SK-N-MC (cell line): ENCODE results near the gene DCDC2C.
A peak's percentile ranks its signal among the peaks of the same experiment; 100 is the strongest.

ENCODE experiments used
- DNase-seq: peaks from one replicate; pipeline ENCODE4 v3.0.0-alpha.2; 2011; ENCODE audit warnings: low read depth, low spot score
- H3K27ac ChIP-seq: fragments of 200-600 bp; sonication (generic); 2 replicates; pipeline ENCODE4 v1.5.1; 2016; ENCODE audit warnings: mixed run types
- H3K36me3 ChIP-seq: fragments of 200-600 bp; sonication (generic); 2 replicates; pipeline ENCODE4 v1.6.1; 2017; ENCODE audit warnings: antibody characterized with exemption, low read length, mixed read lengths; ENCODE audit not compliant: insufficient read depth
- H3K4me3 ChIP-seq: fragments of 200-600 bp; sonication (generic); 2 replicates; pipeline ENCODE4 v1.5.1; 2016
- H3K9ac ChIP-seq: fragments of 200-600 bp; sonication (generic); 2 replicates; pipeline ENCODE4 v1.8.0; 2017; ENCODE audit warnings: mixed run types, mixed read lengths; ENCODE audit not compliant: insufficient read length
- H3K9me3 ChIP-seq: fragments of 200-600 bp; sonication (generic); 2 replicates; pipeline ENCODE4 v1.6.1; 2017; ENCODE audit warnings: low read depth, mild to moderate bottlenecking, antibody characterized with exemption, low read length, moderate library complexity, mixed read lengths
- EZH2 ChIP-seq: fragments of 200-600 bp; sonication (generic); IDR thresholded peaks from one replicate; pipeline ENCODE4 v1.6.1; 2017; ENCODE audit warnings: antibody characterized with exemption
- FOXP2 ChIP-seq: optimal IDR thresholded peaks from 2 replicates; pipeline ENCODE3; 2011; ENCODE audit warnings: mild to moderate bottlenecking, moderate library complexity; ENCODE audit not compliant: insufficient read depth; ENCODE audit errors: extremely low read length, control extremely low read depth
- POLR2AphosphoS5 ChIP-seq: IDR thresholded peaks from 2 replicates; pipeline ENCODE4 v1.6.1; 2012; ENCODE audit warnings: mild to moderate bottlenecking, low read depth, low read length, borderline replicate concordance

Gene DCDC2C

DNA sequence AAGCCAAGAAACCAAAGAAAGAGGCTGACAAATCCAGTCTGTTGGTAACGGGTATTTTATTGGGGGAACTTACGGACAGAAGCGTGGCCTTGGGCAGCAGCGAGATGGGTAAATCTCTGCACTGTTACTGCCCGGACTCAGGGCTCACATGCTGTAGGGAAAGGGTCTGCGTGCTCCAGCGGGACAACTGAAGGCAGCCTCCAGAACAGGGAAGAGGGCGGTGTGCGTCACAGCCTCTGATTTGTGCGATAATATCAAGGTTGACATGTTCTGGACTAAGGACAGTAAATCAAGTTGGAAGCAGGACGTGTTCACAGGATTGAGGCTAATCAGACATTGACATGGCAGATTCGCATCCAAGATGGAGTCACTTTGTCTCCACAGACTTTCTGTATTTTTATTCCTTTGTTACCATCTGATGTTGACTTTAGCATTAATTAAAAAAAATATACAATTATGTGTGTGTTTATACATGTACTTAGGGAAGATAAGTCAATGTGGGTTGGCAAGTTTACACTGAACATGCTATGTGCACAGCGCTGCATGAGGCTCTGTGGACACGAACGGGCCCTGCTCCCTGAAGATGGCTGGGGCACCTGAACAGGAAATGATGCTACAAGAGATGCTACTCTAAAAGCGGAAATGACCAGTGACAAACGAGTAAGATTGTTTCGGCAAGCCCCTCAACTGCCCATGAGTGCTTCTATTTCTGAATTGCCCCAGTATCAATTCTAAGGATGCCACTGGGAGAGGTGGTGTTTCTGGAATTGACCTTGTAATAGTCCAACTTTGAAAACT, 22.6 kb upstream of the DCDC2C start:
- Histone ChIP-seq H3K9me3 (no peaks in the 10 kb centered on the region), H3K36me3 (no peaks in the 10 kb centered on the region), H3K4me3 (no peak overlapping the region), H3K27ac (no peak overlapping the region), H3K9ac (no peak overlapping the region)
- TF ChIP-seq EZH2: no peak
- no peak for TF ChIP-seq FOXP2
- TF ChIP-seq POLR2AphosphoS5: no peak
- DNase-seq: no peak

DNA sequence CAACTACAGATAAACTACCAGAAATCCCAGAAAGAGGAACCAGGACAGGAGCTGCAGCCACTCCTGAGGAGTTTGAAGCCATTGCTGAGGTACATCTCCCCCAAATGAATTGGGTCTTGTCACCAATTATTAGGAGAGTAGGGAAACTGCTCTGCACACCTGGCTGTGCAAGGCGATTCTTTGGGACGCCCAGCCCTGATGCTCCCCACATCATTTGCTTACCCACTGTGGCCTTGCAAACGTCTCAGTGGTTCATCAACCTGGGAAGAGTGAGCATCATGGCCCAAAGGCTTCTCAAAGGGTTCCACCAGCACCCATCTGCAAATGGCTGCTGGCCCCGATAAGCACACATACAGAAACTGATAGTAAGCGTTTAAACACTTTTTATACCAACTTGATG, 21.8 kb upstream of the DCDC2C start:
- no peak for DNase-seq
- no peak for TF ChIP-seq POLR2AphosphoS5
- no peak for TF ChIP-seq EZH2
- no peak for TF ChIP-seq FOXP2

DNA sequence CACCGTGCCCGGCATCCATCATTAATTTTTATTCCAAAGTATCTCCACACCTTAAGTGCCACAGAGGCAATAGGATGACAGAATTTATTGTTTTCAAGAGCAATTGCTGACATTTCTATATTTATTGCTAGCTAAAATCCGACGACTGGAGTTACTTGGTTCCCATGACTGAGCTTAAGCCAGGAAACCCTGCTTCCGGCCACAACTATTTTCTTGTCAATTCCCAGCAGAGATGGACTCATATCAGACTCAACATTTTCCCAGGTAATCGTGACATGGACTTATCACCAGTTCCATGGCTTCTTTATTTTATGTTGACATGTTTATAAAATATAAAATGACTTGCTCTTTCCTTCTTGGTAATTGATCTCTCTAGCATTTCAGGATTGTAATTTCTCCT, 20.6 kb upstream of the DCDC2C start:
- H3K36me3 ChIP-seq: no peaks in the 10 kb centered on the region
- H3K9me3 ChIP-seq: no peaks in the 10 kb centered on the region
- TF ChIP-seq POLR2AphosphoS5 (no peak), EZH2 (no peak), FOXP2 (no peak)
- no peak overlapping the region for H3K9ac ChIP-seq
- no peak overlapping the region for H3K27ac ChIP-seq
- DNase-seq: no peak
- H3K4me3 ChIP-seq: no peak overlapping the region

More for the DNA sequence above, 21.8 kb upstream of the DCDC2C start:
- Histone ChIP-seq H3K27ac (no peak overlapping the region), H3K9ac (no peak overlapping the region), H3K36me3 (no peaks in the 10 kb centered on the region), H3K9me3 (no peaks in the 10 kb centered on the region), H3K4me3 (no peak overlapping the region)

DNA sequence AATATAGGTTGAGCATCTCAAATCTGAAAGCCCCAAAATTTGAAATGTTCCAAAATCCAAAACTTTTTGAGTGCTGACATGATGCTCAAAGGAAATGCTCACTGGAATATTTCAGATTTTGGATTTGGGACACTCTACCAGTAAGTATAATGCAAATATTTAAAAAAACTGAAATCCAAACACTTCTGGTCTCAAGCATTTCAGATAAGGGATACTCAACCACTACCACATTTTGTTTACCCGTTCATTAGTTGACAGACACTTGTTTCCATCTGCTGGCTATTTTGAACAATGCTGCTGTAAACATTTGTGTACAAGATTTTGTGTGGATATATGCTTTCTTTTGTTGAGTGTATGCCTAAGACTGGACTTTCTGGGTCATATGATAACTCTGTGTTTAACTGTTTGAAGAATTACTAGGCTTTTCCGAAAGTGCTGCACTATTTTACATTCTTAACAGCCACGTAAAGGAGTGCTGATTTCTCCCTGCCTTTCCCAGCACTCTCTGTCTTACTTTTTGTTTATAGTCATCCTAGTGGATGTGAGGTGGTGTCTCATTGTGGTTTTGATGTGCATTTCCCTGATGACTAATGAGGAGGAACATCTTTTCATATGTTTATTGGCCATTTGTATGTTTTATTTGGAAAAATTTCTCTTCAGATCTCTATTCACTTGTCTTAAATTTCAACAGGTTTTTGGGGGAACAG, 19.5 kb upstream of the DCDC2C start:
- Histone ChIP-seq H3K9ac (no peak overlapping the region), H3K9me3 (no peaks in the 10 kb centered on the region), H3K27ac (no peak overlapping the region), H3K4me3 (no peak overlapping the region), H3K36me3 (no peaks in the 10 kb centered on the region)
- TF ChIP-seq EZH2 (no peak), POLR2AphosphoS5 (no peak), FOXP2 (no peak)
- no peak for DNase-seq

DNA sequence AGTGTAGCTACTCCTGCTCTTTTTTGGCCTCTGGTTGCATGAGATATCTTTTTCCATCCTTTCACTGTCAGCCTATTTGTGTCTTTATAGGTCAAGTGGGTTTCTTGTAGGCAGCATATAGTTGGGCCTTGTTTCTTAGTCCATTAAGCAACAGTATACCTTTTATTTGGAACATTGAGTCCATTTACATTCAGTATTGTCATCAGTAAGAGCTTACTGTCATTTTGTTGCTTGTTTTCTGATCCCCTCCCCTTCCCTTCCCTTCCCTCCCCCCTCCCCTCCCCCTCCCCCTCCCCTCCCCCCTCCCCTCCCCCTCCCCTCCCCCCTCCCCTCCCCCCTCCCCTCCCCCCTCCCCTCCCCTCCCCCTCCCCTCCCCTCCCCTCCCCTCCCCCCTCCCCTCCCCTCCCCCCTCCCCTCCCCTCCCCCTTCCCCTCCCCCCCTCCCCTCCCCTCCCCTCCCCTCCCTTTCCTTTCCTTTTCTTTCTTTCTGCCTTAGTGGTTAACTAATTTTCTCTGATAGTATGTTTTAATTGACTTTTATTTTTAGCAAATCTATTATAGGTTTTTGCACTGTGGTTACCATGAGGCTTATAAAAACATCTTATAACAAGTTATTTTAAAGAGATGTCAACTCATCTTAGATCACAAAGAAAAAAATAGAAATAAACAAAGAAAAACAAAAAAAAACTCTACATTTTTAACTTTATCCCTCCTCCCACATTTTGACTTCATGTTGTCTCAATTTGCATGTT, 13.2 kb upstream of the DCDC2C start:
- no peak for DNase-seq
- no peak for TF ChIP-seq EZH2
- TF ChIP-seq FOXP2: no peak
- TF ChIP-seq POLR2AphosphoS5: no peak
- Histone ChIP-seq H3K4me3 (no peak overlapping the region), H3K36me3 (no peaks in the 10 kb centered on the region), H3K9ac (no peak overlapping the region), H3K9me3 (peaks cover 5% of the 10 kb centered on the region; the same call in 1 of the 2 replicates), H3K27ac (no peak overlapping the region)

DNA sequence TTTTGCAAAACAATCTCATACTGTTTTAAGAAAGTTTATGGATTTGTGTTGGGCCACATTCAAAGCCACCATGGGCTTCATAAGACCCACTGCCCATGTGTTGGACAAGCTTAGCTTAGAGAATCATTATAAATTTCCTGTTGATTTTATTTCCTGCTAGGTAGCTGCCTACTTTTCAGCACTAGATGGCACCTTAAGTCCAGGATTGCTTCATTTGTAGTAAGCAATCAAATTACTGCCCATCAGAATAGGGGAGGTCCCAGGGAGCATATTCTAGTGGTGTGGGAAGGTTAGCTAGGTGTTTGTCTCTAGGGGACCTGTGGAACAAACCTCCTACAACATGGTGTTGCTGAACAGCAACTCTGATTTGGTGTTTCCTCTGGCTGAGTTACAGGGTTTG, 11.0 kb upstream of the DCDC2C start:
- Histone ChIP-seq H3K27ac (no peak overlapping the region), H3K36me3 (no peaks in the 10 kb centered on the region), H3K4me3 (no peak overlapping the region), H3K9me3 (peaks cover 5% of the 10 kb centered on the region; the same call in 1 of the 2 replicates), H3K9ac (no peak overlapping the region)
- TF ChIP-seq POLR2AphosphoS5: no peak
- TF ChIP-seq EZH2: no peak
- TF ChIP-seq FOXP2: no peak
- peak; percentile 14 for DNase-seq

DNA sequence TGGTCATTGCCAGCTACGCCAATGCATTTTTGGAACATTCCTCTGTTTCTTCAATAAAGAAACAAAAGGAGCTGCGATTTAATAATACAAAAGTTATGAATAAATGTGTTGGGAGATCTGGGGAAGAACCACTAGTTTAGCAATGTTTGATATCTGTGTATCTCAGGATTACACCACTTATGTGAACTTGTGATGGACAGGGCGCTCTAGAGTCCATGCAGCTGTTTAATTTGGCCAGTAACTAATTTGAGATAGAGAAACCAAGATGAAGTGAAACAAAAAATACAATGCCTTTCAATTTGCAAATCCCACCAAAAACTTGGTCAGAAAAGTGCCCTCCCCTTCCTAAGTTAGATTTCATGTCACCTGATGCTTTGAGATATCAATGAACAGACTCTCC, 6.8 kb upstream of the DCDC2C start:
- no peak overlapping the region for H3K9ac ChIP-seq
- H3K27ac ChIP-seq: no peak overlapping the region
- TF ChIP-seq EZH2 (no peak), POLR2AphosphoS5 (no peak), FOXP2 (no peak)
- no peaks in the 10 kb centered on the region for H3K36me3 ChIP-seq
- no peak for DNase-seq
- no peaks in the 10 kb centered on the region for H3K9me3 ChIP-seq
- no peak overlapping the region for H3K4me3 ChIP-seq

DNA sequence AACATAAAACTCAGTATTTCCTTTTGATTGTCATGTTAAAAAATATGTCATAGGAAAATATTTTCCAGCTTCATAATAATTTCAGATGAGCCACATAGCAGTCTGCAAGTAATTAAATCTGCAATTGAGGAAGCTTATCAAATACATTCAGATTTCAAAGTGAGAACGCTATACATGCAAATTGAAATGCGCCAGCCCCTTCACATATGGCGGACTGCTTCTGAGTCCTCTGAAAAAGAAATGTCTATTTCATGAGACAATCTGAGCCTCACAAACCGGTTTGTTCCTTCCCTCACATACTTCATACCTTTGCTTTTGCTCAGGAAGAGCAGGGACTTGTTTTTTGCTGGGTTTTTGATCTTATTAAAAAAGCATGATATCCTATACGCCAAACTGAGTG, 2.3 kb upstream of the DCDC2C start:
- no peak overlapping the region for H3K4me3 ChIP-seq
- H3K9ac ChIP-seq: no peak overlapping the region
- H3K27ac ChIP-seq: no peak overlapping the region
- no peak for DNase-seq
- no peaks in the 10 kb centered on the region for H3K36me3 ChIP-seq
- no peak for TF ChIP-seq POLR2AphosphoS5
- TF ChIP-seq EZH2: no peak
- TF ChIP-seq FOXP2: no peak
- no peaks in the 10 kb centered on the region for H3K9me3 ChIP-seq
